Fibroblast of lung (primary cell): ENCODE data around the gene SRGAP1.

Experiments
- EZH2 ChIP-seq: IDR thresholded peaks from 2 replicates; pipeline ENCODE4 v1.5.1; 2012; ENCODE audit warnings: low read length, control low read depth, mild to moderate bottlenecking; ENCODE audit errors: missing control alignments
- TF ChIP-seq, protein P1 (sequence below), 2 donors: IDR thresholded peaks in 1 of 2; conservative IDR thresholded peaks in 1 of 2; 1 replicate in 1 of 2; 2 replicates in 1 of 2; pipeline ENCODE4 v1.5.1; 2011 to 2012; ENCODE audit warnings: low read length in 2 of 2, control low read depth in 1 of 2, inconsistent platforms in 1 of 2, low read depth in 1 of 2, mild to moderate bottlenecking in 1 of 2

DNA sequence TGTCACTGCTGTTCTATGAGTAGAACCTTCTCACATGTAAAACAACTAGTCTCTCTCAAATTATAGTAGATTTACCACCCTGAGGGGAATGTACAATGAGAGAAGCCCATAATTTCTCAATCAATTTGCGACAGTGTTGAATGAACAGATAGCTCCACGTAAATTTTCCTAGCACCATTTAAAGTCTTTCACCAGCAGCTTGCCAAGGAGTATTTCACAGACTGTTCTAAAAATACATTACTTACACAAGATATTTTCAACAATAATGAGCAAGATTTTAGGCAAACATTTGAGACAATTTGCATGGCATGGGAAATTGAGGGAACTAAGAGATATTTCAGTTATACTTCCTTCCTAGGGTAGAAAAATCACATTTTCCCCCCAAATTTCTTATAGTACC, 226.0 kb downstream of the SRGAP1 start:
- TF ChIP-seq, protein P1, sequence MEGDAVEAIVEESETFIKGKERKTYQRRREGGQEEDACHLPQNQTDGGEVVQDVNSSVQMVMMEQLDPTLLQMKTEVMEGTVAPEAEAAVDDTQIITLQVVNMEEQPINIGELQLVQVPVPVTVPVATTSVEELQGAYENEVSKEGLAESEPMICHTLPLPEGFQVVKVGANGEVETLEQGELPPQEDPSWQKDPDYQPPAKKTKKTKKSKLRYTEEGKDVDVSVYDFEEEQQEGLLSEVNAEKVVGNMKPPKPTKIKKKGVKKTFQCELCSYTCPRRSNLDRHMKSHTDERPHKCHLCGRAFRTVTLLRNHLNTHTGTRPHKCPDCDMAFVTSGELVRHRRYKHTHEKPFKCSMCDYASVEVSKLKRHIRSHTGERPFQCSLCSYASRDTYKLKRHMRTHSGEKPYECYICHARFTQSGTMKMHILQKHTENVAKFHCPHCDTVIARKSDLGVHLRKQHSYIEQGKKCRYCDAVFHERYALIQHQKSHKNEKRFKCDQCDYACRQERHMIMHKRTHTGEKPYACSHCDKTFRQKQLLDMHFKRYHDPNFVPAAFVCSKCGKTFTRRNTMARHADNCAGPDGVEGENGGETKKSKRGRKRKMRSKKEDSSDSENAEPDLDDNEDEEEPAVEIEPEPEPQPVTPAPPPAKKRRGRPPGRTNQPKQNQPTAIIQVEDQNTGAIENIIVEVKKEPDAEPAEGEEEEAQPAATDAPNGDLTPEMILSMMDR (conservative IDR thresholded peaks at IDR 0.05 in 1 of 2, IDR thresholded peaks at IDR 0.05 in 1 of 2; ENCODE audit: low read depth in 1 of 2, low read length in 2 of 2) = no peak
- TF ChIP-seq EZH2 = no peak
